WTC11 (cell line): ENCODE data around the gene CCDC149. TPM values are rescaled to one million over a fixed set of nuclear protein-coding genes. Genes with fewer than 3 reads are reported as not detected.

ENCODE experiments used
- ATAC-seq: fragments of 200-7000 bp; cut with Tn5 transposase; 2 replicates; pipeline ENCODE4 v1.10.0; 2021; ENCODE audit warnings: mild to moderate bottlenecking, moderate library complexity
- CTCF ChIA-PET: fragments of 300-600 bp; sonication (Branson Sonifier 250); formaldehyde crosslinking; loops from one replicate; lab custom pipeline; 2021; ENCODE audit warnings: antibody characterized with exemption; lab: Charles Lee
- POLR2A ChIA-PET: fragments of 350-600 bp; sonication (Branson Sonifier 250); formaldehyde crosslinking; loops from one replicate; lab custom pipeline; 2021; ENCODE audit warnings: antibody characterized with exemption; lab: Charles Lee
- DNase-seq: peaks from one replicate; pipeline ENCODE4 v3.0.0; 2021; ENCODE audit warnings: low spot score
- H3K27ac Mint-ChIP-seq: 2 replicates; pipeline ENCODE4 v1.8.0; 2021; ENCODE audit warnings: mixed read lengths
- H3K27me3 Mint-ChIP-seq: 2 replicates; pipeline ENCODE4 v1.8.0; 2021; ENCODE audit warnings: low read depth, mild to moderate bottlenecking, moderate library complexity, mixed read lengths
- H3K36me3 Mint-ChIP-seq: 2 replicates; pipeline ENCODE4 v1.8.0; 2021; ENCODE audit warnings: mixed read lengths
- H3K4me1 Mint-ChIP-seq: 2 replicates; pipeline ENCODE4 v1.8.0; 2022; ENCODE audit warnings: mixed read lengths
- H3K4me3 Mint-ChIP-seq: 2 replicates; pipeline ENCODE4 v1.8.0; 2021; ENCODE audit warnings: mild to moderate bottlenecking, moderate library complexity, mixed read lengths
- H3K9me3 Mint-ChIP-seq: 2 replicates; pipeline ENCODE4 v1.8.0; 2021; ENCODE audit warnings: mixed read lengths
- CREB1 ChIP-seq: sonication (generic); formaldehyde crosslinking; IDR thresholded peaks from 2 replicates; pipeline ENCODE4 v1.8.0; 2023; ENCODE audit warnings: mild to moderate bottlenecking, missing genetic modification reagents
- E2F5 ChIP-seq: sonication (generic); formaldehyde crosslinking; IDR thresholded peaks from 2 replicates; pipeline ENCODE4 v1.8.1; 2022; ENCODE audit warnings: mild to moderate bottlenecking, moderate library complexity, missing genetic modification reagents
- ELF4 ChIP-seq: sonication (generic); formaldehyde crosslinking; IDR thresholded peaks from 2 replicates; pipeline ENCODE4 v1.8.1; 2022; ENCODE audit warnings: low read depth, mild to moderate bottlenecking, moderate library complexity, missing genetic modification reagents
- FOXJ3 ChIP-seq: sonication (generic); formaldehyde crosslinking; IDR thresholded peaks from 2 replicates; pipeline ENCODE4 v1.9.0; 2021; ENCODE audit warnings: missing genetic modification reagents, mild to moderate bottlenecking, borderline replicate concordance
- GABPB1 ChIP-seq: sonication (generic); formaldehyde crosslinking; IDR thresholded peaks from 2 replicates; pipeline ENCODE4 v1.8.1; 2023; ENCODE audit warnings: mild to moderate bottlenecking, missing genetic modification reagents
- KAT7 ChIP-seq: sonication (generic); formaldehyde crosslinking; IDR thresholded peaks from 2 replicates; pipeline ENCODE4 v1.8.1; 2023; ENCODE audit warnings: missing genetic modification reagents, mild to moderate bottlenecking, borderline replicate concordance
- MXD4 ChIP-seq: fragments of 250-450 bp; sonication (Bioruptor Pico); IDR thresholded peaks from 2 replicates; pipeline ENCODE4 v1.8.0; 2021; ENCODE audit warnings: mild to moderate bottlenecking, moderate library complexity, borderline replicate concordance
- NFATC4 ChIP-seq: fragments of 250-450 bp; sonication (Bioruptor Pico); IDR thresholded peaks from 2 replicates; pipeline ENCODE4 v1.9.0; 2021; ENCODE audit warnings: mild to moderate bottlenecking
- NFE2L1 ChIP-seq: sonication (generic); formaldehyde crosslinking; IDR thresholded peaks from 2 replicates; pipeline ENCODE4 v1.8.1; 2023; ENCODE audit warnings: missing genetic modification reagents
- NR1H2 ChIP-seq: sonication (generic); formaldehyde crosslinking; IDR thresholded peaks from 2 replicates; pipeline ENCODE4 v1.9.0; 2021; ENCODE audit warnings: mild to moderate bottlenecking, moderate library complexity, missing genetic modification reagents
- PREB ChIP-seq: sonication (generic); formaldehyde crosslinking; IDR thresholded peaks from 2 replicates; pipeline ENCODE4 v1.8.1; 2022; ENCODE audit warnings: mild to moderate bottlenecking, missing genetic modification reagents, moderate library complexity, borderline replicate concordance
- RORB ChIP-seq: fragments of 250-450 bp; sonication (Bioruptor Pico); IDR thresholded peaks from 2 replicates; pipeline ENCODE4 v1.9.0; 2021; ENCODE audit warnings: mild to moderate bottlenecking
- SMAD4 ChIP-seq: sonication (generic); formaldehyde crosslinking; IDR thresholded peaks from 2 replicates; pipeline ENCODE4 v1.8.0; 2022; ENCODE audit warnings: mild to moderate bottlenecking, missing genetic modification reagents
- ZBTB21 ChIP-seq: sonication (generic); formaldehyde crosslinking; IDR thresholded peaks from 2 replicates; pipeline ENCODE4 v1.8.1; 2023; ENCODE audit warnings: mild to moderate bottlenecking, missing genetic modification reagents, borderline replicate concordance
- ZMAT4 ChIP-seq: fragments of 250-450 bp; sonication (Bioruptor Pico); IDR thresholded peaks from 2 replicates; pipeline ENCODE4 v1.9.0; 2021; ENCODE audit warnings: mild to moderate bottlenecking
- ZNF396 ChIP-seq: fragments of 250-450 bp; sonication (Bioruptor Pico); IDR thresholded peaks from 2 replicates; pipeline ENCODE4 v1.8.0; 2021; ENCODE audit warnings: mild to moderate bottlenecking, moderate library complexity, borderline replicate concordance
- ZNF416 ChIP-seq: fragments of 250-450 bp; sonication (Bioruptor Pico); IDR thresholded peaks from 2 replicates; pipeline ENCODE4 v1.9.0; 2021; ENCODE audit warnings: mild to moderate bottlenecking, inconsistent platforms
- ZNF423 ChIP-seq: fragments of 250-450 bp; sonication (Bioruptor Pico); IDR thresholded peaks from 2 replicates; pipeline ENCODE4 v2.1.2; 2022; ENCODE audit warnings: mild to moderate bottlenecking, moderate library complexity
- ZNF425 ChIP-seq: fragments of 250-450 bp; sonication (Bioruptor Pico); conservative IDR thresholded peaks from 2 replicates; pipeline ENCODE4 v1.9.0; 2021; ENCODE audit warnings: mild to moderate bottlenecking
- ZNF671 ChIP-seq: fragments of 250-450 bp; sonication (Bioruptor Pico); IDR thresholded peaks from 2 replicates; pipeline ENCODE4 v1.8.0; 2021; ENCODE audit warnings: mild to moderate bottlenecking
- total RNA-seq: library from RNA; stranded (reverse); gene quantifications from 3 replicates; pipeline ENCODE4 v1.2.3, GENCODE V29; 2021
- TF ChIP-seq, protein P1 (sequence below): fragments of 250-450 bp; sonication (Bioruptor Pico); IDR thresholded peaks from 2 replicates; pipeline ENCODE4 v2.1.2; 2022; ENCODE audit warnings: mild to moderate bottlenecking, moderate library complexity
- TF ChIP-seq, protein P2 (sequence below): sonication (generic); formaldehyde crosslinking; IDR thresholded peaks from 2 replicates; pipeline ENCODE4 v1.8.0; 2022; ENCODE audit warnings: mild to moderate bottlenecking, missing genetic modification reagents
- TF ChIP-seq, protein P3 (sequence below): sonication (generic); formaldehyde crosslinking; IDR thresholded peaks from 2 replicates; pipeline ENCODE4 v1.8.1; 2023; ENCODE audit warnings: mild to moderate bottlenecking, moderate library complexity, missing genetic modification reagents
- TF ChIP-seq, protein P4 (sequence below): sonication (generic); formaldehyde crosslinking; IDR thresholded peaks from 2 replicates; pipeline ENCODE4 v1.8.1; 2022; ENCODE audit warnings: missing genetic modification reagents, borderline replicate concordance

The CCDC149 gene
- total RNA-seq, 1 experiment from 2014 or later: 3.9 TPM

DNA sequence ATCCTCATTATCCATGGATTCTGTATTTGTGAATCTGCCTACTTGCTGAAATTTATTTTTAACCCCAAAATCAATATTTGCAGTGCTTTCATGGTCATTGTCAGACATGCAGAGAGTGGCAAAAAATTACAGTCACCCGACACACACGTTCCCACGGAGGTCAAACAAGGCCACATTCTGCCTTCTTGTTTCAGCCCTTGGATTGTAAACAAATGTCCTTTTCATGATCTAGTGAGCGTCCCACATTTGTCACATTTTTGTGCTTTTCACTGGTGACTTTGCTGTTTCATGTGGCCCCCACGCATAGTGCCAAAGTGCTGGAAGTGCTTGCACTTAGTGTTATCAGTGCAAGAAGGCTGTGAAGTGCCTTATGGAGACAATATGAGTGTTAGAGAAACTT lies 72.5 kb downstream of the CCDC149 start:
- H3K4me1 Mint-ChIP-seq: no peaks in the 10 kb centered on the region
- TF ChIP-seq ZNF425 (no peak), ZNF423 (no peak), SMAD4 (CRISPR knock-in tag) (no peak), ZNF396 (CRISPR knock-in tag) (no peak), NFE2L1 (CRISPR knock-in tag) (no peak), CREB1 (no peak), GABPB1 (no peak), PREB (CRISPR knock-in tag) (no peak), FOXJ3 (no peak), RORB (no peak), ZMAT4 (CRISPR knock-in tag) (no peak)
- TF ChIP-seq, protein P1, sequence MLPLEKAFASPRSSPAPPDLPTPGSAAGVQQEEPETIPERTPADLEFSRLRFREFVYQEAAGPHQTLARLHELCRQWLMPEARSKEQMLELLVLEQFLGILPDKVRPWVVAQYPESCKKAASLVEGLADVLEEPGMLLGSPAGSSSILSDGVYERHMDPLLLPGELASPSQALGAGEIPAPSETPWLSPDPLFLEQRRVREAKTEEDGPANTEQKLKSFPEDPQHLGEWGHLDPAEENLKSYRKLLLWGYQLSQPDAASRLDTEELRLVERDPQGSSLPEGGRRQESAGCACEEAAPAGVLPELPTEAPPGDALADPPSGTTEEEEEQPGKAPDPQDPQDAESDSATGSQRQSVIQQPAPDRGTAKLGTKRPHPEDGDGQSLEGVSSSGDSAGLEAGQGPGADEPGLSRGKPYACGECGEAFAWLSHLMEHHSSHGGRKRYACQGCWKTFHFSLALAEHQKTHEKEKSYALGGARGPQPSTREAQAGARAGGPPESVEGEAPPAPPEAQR: no peak
- TF ChIP-seq, protein P2, sequence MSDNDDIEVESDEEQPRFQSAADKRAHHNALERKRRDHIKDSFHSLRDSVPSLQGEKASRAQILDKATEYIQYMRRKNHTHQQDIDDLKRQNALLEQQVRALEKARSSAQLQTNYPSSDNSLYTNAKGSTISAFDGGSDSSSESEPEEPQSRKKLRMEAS (CRISPR knock-in tag): no peak
- TF ChIP-seq, protein P3, sequence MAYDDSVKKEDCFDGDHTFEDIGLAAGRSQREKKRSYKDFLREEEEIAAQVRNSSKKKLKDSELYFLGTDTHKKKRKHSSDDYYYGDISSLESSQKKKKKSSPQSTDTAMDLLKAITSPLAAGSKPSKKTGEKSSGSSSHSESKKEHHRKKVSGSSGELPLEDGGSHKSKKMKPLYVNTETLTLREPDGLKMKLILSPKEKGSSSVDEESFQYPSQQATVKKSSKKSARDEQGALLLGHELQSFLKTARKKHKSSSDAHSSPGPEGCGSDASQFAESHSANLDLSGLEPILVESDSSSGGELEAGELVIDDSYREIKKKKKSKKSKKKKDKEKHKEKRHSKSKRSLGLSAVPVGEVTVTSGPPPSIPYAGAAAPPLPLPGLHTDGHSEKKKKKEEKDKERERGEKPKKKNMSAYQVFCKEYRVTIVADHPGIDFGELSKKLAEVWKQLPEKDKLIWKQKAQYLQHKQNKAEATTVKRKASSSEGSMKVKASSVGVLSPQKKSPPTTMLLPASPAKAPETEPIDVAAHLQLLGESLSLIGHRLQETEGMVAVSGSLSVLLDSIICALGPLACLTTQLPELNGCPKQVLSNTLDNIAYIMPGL (CRISPR knock-in tag): no peak
- ChIA-PET POLR2A (no interaction called here), CTCF (no interaction called here)
- H3K4me3 Mint-ChIP-seq: no peak overlapping the region
- no peak overlapping the region for H3K27ac Mint-ChIP-seq
- H3K36me3 Mint-ChIP-seq: no peaks in the 10 kb centered on the region
- no peaks in the 10 kb centered on the region for H3K27me3 Mint-ChIP-seq
- ATAC-seq: no peak
- DNase-seq: no peak
- no peaks in the 10 kb centered on the region for H3K9me3 Mint-ChIP-seq

GRCh38 chr4:24837781-24838180 lies 75.1 kb downstream of the CCDC149 start:
- Mint-ChIP-seq H3K27me3 (no peaks in the 10 kb centered on the region), H3K4me3 (no peak overlapping the region), H3K36me3 (no peaks in the 10 kb centered on the region), H3K4me1 (no peaks in the 10 kb centered on the region), H3K27ac (no peak overlapping the region), H3K9me3 (no peaks in the 10 kb centered on the region)
- no peak for DNase-seq
- TF ChIP-seq ELF4 (CRISPR knock-in tag) (no peak), PREB (CRISPR knock-in tag) (no peak), E2F5 (no peak), NFATC4 (CRISPR knock-in tag) (no peak), ZNF416 (no peak), MXD4 (CRISPR knock-in tag) (no peak), KAT7 (no peak), FOXJ3 (no peak), ZBTB21 (CRISPR knock-in tag) (no peak), NR1H2 (CRISPR knock-in tag) (no peak), ZNF671 (CRISPR knock-in tag) (no peak)
- TF ChIP-seq, protein P4, sequence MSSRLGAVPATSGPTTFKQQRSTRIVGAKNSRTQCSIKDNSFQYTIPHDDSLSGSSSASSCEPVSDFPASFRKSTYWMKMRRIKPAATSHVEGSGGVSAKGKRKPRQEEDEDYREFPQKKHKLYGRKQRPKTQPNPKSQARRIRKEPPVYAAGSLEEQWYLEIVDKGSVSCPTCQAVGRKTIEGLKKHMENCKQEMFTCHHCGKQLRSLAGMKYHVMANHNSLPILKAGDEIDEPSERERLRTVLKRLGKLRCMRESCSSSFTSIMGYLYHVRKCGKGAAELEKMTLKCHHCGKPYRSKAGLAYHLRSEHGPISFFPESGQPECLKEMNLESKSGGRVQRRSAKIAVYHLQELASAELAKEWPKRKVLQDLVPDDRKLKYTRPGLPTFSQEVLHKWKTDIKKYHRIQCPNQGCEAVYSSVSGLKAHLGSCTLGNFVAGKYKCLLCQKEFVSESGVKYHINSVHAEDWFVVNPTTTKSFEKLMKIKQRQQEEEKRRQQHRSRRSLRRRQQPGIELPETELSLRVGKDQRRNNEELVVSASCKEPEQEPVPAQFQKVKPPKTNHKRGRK (CRISPR knock-in tag): no peak
- no peak for ATAC-seq
- ChIA-PET CTCF (no interaction called here), POLR2A (no interaction called here)
